Panc1 (cell line): Measurements from ENCODE around the gene SNX13. TPM values are rescaled to one million over a fixed set of nuclear protein-coding genes. Genes with fewer than 3 reads are reported as not detected.

ENCODE experiments used
- ATAC-seq: fragments of 200-7000 bp; cut with Tn5 transposase; 2 replicates; pipeline ENCODE4 v1.9.1; 2020; ENCODE audit warnings: mild to moderate bottlenecking, moderate library complexity
- BruUV-seq: library from RNA; stranded (reverse); fragments of 400-500 nt; replicated peaks from 2 replicates; lab custom pipeline; 2021; lab: Mats Ljungman, UMichigan
- CTCF ChIA-PET: fragments of 300-600 bp; sonication (Branson Sonifier 250); formaldehyde crosslinking; loops from one replicate; lab custom pipeline; 2022; ENCODE audit warnings: antibody characterized with exemption; lab: Charles Lee
- POLR2A ChIA-PET: fragments of 300-600 bp; sonication (Branson Sonifier 250); formaldehyde crosslinking; loops from one replicate; lab custom pipeline; 2022; ENCODE audit warnings: antibody characterized with exemption; lab: Charles Lee
- DNase-seq: peaks from one replicate; pipeline ENCODE4 v3.0.0-alpha.2; 2010; ENCODE audit warnings: low read depth, low spot score
- H3K27ac ChIP-seq: 2 replicates; pipeline ENCODE4 v1.5.1; 2011; ENCODE audit warnings: mild to moderate bottlenecking, low read length, inconsistent platforms
- H3K27me3 ChIP-seq: fragments of 200-500 bp; sonication (Bioruptor generic); 2 replicates; pipeline ENCODE4 v1.6.0; 2014; ENCODE audit warnings: low read length, inconsistent platforms; ENCODE audit not compliant: control insufficient read depth, insufficient read depth
- H3K36me3 ChIP-seq: fragments of 200-500 bp; sonication (Bioruptor generic); 2 replicates; pipeline ENCODE4 v1.5.1; 2014; ENCODE audit warnings: inconsistent platforms, mild to moderate bottlenecking, low read length, moderate library complexity; ENCODE audit not compliant: control insufficient read depth, insufficient read depth
- H3K4me1 ChIP-seq: 2 replicates; pipeline ENCODE4 v1.5.1; 2011; ENCODE audit warnings: inconsistent platforms, mild to moderate bottlenecking, low read length, moderate library complexity; ENCODE audit not compliant: control insufficient read depth, insufficient read depth
- H3K4me3 ChIP-seq, 2 experiments: 2 replicates each; pipeline ENCODE4 v1.5.1; 2011 to 2012; ENCODE audit warnings: low read depth in 2 of 2, low read length in 2 of 2, mild to moderate bottlenecking in 2 of 2, inconsistent platforms in 1 of 2, moderate library complexity in 1 of 2
- H3K9me3 ChIP-seq: fragments of 200-500 bp; sonication (Bioruptor generic); 2 replicates; pipeline ENCODE4 v1.5.1; 2014; ENCODE audit warnings: low read depth, mild to moderate bottlenecking, inconsistent platforms, low read length, moderate library complexity; ENCODE audit not compliant: control insufficient read depth, insufficient read depth
- POLR2AphosphoS5 ChIP-seq: IDR thresholded peaks from 2 replicates; pipeline ENCODE4 v1.6.1; 2012; ENCODE audit warnings: mild to moderate bottlenecking, low read depth, low read length, moderate library complexity
- SIN3A ChIP-seq: IDR thresholded peaks from 2 replicates; pipeline ENCODE4 v1.6.1; 2012; ENCODE audit warnings: low read depth, mild to moderate bottlenecking, low read length, moderate library complexity, borderline replicate concordance; ENCODE audit not compliant: insufficient read depth
- TCF7L2 ChIP-seq: IDR thresholded peaks from 2 replicates; pipeline ENCODE4 v1.6.1; 2011; ENCODE audit warnings: mild to moderate bottlenecking, low read depth, low read length, inconsistent platforms
- in situ Hi-C: cut with HindIII; loops from 2 replicates; pipeline ENCODE4 v1.10.0; 2016; ENCODE audit warnings: low sequenced_read_pairs, low pct_unique_long_range_greater_than_20kb
- intact Hi-C: fragments of 100-400 bp; cut with micrococcal nuclease; formaldehyde crosslinking; loops from one replicate; pipeline ENCODE4 v1.10.0; 2022; ENCODE audit not compliant: unreplicated experiment
- total RNA-seq: library from RNA; stranded (reverse); gene quantifications from one replicate; pipeline ENCODE4 v1.2.1, GENCODE V29; 2021; ENCODE audit not compliant: unreplicated experiment
- TF ChIP-seq, protein P1 (sequence below), 2 experiments: IDR thresholded peaks; 2 replicates each; pipeline ENCODE4 v1.6.1; 2011 to 2012; ENCODE audit warnings: low read depth in 2 of 2, control low read depth in 1 of 2, low read length in 1 of 2, mild to moderate bottlenecking in 1 of 2, moderate library complexity in 1 of 2; ENCODE audit not compliant: insufficient read depth in 1 of 2
- TF ChIP-seq, protein P2 (sequence below): fragments of 450-650 bp; IDR thresholded peaks from 2 replicates; pipeline ENCODE4 v1.5.1; 2017; ENCODE audit warnings: mild to moderate bottlenecking

Gene SNX13
- total RNA-seq, 1 experiment from 2014 or later, result 53.3 TPM

DNA sequence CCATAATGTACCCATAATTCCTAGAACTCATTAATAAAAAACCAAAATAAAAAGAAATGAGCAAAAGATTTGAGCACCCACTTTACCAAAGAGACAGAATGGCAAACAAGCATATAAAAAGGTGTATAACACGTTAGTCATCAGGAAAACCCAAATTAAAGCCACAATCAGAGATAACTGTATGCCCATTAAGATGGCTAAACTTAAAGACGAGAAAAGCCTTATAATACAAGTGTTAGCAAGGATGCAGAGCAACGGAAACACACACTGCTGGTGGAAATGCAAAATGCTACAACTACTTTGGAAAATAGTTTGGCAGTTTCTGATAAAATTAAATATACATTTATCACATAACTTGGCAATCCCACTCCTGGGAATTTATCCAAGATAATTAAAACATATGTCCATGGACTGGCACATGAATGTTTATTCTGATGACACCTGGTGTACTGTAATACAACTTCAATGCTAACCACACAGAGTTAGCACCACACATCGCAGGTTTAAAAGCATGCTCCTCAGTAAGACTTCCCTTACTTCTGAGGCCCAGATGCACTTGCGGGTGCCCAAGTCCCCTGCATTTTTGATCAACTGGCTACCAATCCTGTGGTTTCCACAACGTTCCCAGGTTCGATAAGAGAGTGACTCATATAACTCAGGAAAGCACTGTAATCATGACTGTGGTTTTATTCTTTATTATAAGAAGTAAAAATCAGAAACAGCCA is 158.6 kb downstream of the SNX13 start:
- H3K4me3 ChIP-seq, result no peak overlapping the region
- intact Hi-C loops (no loop called here), in situ Hi-C loops (no loop called here)
- H3K27me3 ChIP-seq, result no peaks in the 10 kb centered on the region
- BruUV-seq, result no TSS peak
- ATAC-seq (peak; percentile 80), DNase-seq (no peak)
- 0 out of 2 replicates have a peak, but pooled peaks cover 10% of the 10 kb centered on the region for H3K4me1 ChIP-seq
- CTCF ChIA-PET, result no interaction called here
- no peaks in the 10 kb centered on the region for H3K9me3 ChIP-seq
- POLR2A ChIA-PET, result no interaction called here
- no peak overlapping the region for H3K27ac ChIP-seq
- TF ChIP-seq POLR2AphosphoS5 (no peak), SIN3A (no peak), TCF7L2 (no peak)
- TF ChIP-seq, protein P1, sequence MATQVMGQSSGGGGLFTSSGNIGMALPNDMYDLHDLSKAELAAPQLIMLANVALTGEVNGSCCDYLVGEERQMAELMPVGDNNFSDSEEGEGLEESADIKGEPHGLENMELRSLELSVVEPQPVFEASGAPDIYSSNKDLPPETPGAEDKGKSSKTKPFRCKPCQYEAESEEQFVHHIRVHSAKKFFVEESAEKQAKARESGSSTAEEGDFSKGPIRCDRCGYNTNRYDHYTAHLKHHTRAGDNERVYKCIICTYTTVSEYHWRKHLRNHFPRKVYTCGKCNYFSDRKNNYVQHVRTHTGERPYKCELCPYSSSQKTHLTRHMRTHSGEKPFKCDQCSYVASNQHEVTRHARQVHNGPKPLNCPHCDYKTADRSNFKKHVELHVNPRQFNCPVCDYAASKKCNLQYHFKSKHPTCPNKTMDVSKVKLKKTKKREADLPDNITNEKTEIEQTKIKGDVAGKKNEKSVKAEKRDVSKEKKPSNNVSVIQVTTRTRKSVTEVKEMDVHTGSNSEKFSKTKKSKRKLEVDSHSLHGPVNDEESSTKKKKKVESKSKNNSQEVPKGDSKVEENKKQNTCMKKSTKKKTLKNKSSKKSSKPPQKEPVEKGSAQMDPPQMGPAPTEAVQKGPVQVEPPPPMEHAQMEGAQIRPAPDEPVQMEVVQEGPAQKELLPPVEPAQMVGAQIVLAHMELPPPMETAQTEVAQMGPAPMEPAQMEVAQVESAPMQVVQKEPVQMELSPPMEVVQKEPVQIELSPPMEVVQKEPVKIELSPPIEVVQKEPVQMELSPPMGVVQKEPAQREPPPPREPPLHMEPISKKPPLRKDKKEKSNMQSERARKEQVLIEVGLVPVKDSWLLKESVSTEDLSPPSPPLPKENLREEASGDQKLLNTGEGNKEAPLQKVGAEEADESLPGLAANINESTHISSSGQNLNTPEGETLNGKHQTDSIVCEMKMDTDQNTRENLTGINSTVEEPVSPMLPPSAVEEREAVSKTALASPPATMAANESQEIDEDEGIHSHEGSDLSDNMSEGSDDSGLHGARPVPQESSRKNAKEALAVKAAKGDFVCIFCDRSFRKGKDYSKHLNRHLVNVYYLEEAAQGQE (IDR thresholded peaks at IDR 0.05; ENCODE audit: insufficient read depth in 1 of 2, low read depth in 2 of 2, low read length in 1 of 2), result no peak
- TF ChIP-seq, protein P2, sequence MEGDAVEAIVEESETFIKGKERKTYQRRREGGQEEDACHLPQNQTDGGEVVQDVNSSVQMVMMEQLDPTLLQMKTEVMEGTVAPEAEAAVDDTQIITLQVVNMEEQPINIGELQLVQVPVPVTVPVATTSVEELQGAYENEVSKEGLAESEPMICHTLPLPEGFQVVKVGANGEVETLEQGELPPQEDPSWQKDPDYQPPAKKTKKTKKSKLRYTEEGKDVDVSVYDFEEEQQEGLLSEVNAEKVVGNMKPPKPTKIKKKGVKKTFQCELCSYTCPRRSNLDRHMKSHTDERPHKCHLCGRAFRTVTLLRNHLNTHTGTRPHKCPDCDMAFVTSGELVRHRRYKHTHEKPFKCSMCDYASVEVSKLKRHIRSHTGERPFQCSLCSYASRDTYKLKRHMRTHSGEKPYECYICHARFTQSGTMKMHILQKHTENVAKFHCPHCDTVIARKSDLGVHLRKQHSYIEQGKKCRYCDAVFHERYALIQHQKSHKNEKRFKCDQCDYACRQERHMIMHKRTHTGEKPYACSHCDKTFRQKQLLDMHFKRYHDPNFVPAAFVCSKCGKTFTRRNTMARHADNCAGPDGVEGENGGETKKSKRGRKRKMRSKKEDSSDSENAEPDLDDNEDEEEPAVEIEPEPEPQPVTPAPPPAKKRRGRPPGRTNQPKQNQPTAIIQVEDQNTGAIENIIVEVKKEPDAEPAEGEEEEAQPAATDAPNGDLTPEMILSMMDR, result no peak
- no peaks in the 10 kb centered on the region for H3K36me3 ChIP-seq

DNA sequence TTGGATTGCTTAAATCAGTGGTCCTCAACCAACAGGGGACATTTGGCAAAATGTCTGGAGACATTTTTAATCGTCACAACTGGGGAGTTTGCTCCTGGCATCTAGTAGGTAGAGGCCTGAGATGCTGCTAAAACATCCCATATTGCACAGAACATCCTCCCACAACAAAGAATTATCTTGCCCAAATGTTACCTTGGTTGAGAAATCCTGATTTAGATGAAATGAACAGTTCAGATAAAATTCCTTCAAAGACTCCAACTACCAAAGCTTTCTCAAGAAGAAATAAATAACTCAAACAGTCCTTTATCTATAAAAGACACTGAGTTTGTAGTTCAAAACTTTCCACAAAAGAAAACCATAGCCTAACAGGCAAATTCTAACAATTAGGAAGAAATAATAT is 160.9 kb downstream of the SNX13 start:
- TF ChIP-seq SIN3A, result no peak
- TF ChIP-seq, protein P2, result no peak
- no peak for TF ChIP-seq POLR2AphosphoS5
- no peak for TF ChIP-seq TCF7L2
- TF ChIP-seq, protein P1 (IDR thresholded peaks at IDR 0.05; ENCODE audit: insufficient read depth in 1 of 2, low read depth in 2 of 2, low read length in 1 of 2), result no peak
- CTCF ChIA-PET, result no interaction called here
- BruUV-seq, result no TSS peak
- Histone ChIP-seq H3K9me3 (no peaks in the 10 kb centered on the region), H3K4me3 (no peak overlapping the region), H3K4me1 (0 out of 2 replicates have a peak, but pooled peaks cover 10% of the 10 kb centered on the region), H3K27ac (no peak overlapping the region), H3K36me3 (no peaks in the 10 kb centered on the region), H3K27me3 (no peaks in the 10 kb centered on the region; the same call in 1 of the 2 replicates)
- in situ Hi-C loops (no loop called here), intact Hi-C loops (no loop called here)
- ATAC-seq, result no peak
- POLR2A ChIA-PET, result no interaction called here
- DNase-seq, result no peak
